HG02571 (cell line): ENCODE results near the gene WASF1.
"Not testable (repeated sequence)": the region's sequence is repeated elsewhere in the genome, so short reads cannot be mapped to it uniquely, and the experiment has no call there.

Experiments used
- ATAC-seq: cut with Tn5 transposase; IDR thresholded peaks from one replicate; pipeline ENCODE4 v1.9.1; 2021; ENCODE audit warnings: mild to moderate bottlenecking, moderate library complexity; ENCODE audit not compliant: unreplicated experiment

WASF1 gene

DNA sequence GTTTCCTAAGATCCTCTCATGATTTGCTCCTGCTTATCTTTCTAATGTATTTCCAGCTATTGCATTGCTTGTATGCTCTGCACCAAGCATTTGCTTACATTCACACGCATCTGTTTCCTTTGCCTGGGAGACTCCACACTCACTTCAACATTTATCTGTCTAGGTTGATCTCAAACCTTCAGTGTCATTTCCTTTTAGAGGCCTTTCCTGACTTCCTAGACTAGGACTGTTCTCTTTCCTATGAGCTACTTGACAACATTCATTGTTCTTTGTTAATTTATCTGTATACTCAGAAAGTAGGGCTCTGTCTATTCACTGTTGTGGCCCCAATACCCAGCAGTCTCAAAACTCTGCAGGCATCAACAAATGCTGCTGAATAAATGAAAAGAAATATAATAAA, 84.4 kb downstream of the WASF1 start:
- ATAC-seq, result no peak

DNA sequence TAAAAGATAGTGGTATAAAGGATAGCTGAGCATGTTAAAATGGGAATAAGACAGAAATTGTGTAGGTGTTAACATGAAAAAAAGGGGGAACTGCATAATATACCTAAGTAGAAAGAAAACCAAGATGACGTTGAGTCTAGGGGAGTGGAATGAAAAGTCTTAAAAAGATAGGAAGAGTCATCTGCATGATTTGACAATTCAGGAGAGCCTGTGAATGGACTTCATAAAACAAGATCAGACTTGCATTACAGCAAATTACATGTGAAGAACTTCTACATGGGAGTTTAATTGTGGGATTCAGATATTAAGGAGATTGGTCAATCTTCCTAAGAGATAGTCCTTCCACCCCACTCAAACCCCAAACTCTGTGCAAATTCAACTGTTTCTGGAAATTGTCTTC, 85.5 kb downstream of the WASF1 start:
- no peak for ATAC-seq

DNA sequence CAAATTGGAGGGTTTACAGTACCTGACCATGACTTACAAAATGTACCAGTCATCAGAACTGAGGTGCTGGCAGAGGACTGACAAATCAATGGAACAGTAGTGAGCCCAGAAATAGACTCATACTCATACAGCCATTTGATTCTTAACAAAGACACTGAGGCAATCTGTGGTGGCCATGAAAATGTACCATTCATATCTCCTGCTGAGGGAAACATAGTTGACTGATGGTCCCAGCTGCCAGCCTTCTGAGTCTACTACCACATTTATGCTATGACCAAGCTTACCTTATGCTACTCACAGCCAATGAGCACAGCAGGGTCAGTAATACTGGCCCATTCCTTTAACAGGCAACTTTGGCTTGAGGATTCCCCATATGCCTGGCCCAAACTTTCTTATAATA, 88.6 kb downstream of the WASF1 start:
- ATAC-seq, result no peak

DNA sequence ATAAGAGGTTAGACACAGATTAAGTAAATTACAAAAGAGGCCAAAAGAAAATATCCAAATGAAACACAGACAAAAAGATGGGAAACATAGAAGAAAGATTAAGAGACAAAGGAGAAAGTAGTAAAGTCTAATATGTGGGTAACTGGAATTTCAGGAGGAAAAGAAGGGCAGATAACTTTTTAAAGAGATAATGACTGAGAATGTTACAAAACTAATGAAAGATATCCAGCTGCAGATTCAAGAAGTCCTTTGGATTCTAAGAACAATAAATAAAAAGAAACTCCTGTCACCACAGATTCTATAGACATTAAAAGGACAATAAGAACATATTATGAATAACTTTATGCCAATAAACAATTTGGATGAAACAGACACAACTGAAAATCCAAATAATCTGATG, 90.1 kb downstream of the WASF1 start:
- ATAC-seq, result no peak

DNA sequence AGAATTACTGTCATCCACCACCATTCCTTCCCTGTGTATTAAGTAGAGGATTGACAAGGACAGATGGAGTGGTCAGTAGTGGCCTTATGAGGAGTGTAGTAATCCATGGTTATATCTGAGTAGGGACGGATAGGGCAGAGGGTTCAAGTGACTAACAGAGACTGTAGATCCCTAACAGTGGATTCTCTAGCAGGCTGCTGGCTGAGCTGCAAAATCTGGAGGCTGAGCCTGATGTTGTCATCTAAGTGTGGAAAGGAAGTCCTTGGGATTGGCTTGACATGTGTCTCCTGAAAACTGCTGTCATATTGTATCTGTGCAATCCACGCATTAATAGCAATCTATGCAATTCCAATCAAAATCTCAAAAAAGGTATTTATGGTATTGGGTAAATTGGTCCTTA, 94.2 kb downstream of the WASF1 start:
- no peak for ATAC-seq

- no peak for ATAC-seq
Observed at GRCh38 chr6:110083875-110084585, 95.4 kb downstream of the WASF1 start.

GRCh38 chr6:110075406-110075805, 104.1 kb downstream of the WASF1 start:
- ATAC-seq, result no peak

- not testable (repeated sequence) for ATAC-seq
Observed at GRCh38 chr6:110073474-110073873, 106.0 kb downstream of the WASF1 start.

DNA sequence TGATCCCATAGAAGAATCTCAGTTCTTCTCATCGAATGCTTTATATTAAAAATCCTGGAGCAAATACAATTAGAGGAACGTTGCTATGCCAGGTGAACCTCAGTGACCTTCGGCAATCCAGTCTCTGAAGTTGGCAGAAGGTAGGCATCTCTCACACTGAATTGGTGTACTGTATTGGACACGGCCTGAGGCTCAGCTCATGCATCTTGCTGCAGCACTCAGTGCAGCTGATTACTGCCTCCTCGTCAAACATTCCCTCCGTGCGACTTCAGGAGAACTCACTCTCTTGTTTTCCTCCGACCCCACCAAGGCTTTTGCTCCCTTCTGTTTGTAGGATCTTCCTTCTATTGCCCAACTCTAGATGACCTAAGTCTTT, 110.9 kb downstream of the WASF1 start:
- no peak for ATAC-seq

- no peak for ATAC-seq
Observed at GRCh38 chr6:110067837-110068591, 111.5 kb downstream of the WASF1 start.

- no peak for ATAC-seq
Observed at GRCh38 chr6:110064744-110065524, 114.5 kb downstream of the WASF1 start.

DNA sequence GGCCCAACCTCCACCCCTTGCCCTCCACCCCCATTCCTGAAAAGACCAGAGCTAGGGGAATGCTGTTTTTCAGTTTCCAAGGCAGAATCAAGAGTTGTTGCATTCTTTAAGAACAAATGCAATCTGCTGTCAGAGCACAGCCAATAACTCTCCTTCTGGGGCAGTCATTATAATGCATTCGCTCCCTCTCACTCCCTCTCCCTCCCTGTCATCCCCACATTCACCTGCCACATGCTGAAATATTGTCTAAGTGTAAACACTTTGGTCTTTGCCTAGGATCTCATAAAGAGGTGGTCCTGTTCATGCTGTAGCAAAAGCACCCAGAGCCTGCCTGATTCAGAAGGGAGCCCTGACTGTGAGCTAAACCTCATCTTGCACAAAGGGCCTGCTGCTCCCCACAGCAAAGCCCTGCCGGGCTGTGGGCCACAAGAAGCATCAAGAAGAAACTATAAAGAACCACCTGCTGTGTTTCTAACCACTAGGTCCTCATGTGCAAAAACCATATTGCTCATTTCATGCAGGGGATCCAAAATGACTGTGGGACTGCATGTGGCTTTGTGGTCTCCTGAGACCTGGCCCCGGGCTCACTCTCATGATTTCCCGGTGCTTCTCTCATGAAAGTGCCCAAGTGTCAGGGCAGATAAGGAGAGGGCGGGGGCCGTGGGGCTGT, 115.7 kb downstream of the WASF1 start:
- ATAC-seq, result no peak

- ATAC-seq, result no peak
Observed at GRCh38 chr6:110055387-110055735, 124.1 kb downstream of the WASF1 start.

DNA sequence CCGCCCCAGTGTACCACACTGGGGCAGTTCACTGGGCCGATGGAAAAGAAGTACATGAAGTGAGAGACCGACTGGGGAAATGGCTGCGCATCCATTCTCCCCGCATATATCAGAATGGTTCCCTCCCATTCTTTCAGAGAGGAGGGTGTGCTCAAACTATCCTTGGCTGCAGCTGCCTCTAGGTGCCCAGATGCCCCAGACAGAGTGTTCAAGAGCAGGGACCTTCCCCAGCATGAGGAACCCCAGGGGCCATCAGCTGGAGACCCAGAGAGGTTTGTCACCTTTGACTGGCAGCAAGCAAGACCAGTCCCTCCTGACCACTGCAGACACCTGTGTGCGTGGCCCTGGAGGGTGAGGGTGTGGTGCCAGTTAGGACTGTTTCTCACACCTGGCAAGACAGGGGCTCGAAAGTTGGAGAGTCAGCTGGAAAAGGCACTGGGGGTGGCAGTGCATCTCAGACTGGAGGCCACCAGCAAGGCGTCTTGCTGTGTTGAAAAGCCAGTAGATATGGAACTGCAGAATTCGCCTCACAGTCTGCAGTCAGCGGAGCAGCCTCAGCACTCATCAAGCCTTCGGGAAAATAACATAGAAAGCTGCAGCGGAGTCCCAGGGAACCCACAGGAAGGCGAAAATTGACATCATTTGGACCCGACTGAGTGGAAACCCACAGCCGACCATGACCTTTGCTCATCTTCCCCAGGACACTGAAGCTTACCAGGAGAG, 124.6 kb downstream of the WASF1 start:
- ATAC-seq, result no peak

- no peak for ATAC-seq
Observed at GRCh38 chr6:110053395-110054240, 125.9 kb downstream of the WASF1 start.

- ATAC-seq, result no peak
Observed at GRCh38 chr6:110050440-110050813, 129.0 kb downstream of the WASF1 start.
